Colonic mucosa (tissue), 4 donors: Measurements from ENCODE around the gene ITPR3. TPM values are rescaled to one million over a fixed set of nuclear protein-coding genes. Genes with fewer than 3 reads are reported as not detected.

ENCODE experiments used
- DNase-seq: peaks from one replicate; pipeline ENCODE4 v3.0.0-alpha.2; 2020
- H3K27ac ChIP-seq: fragments of 200-600 bp; one replicate; pipeline ENCODE4 v1.8.0; 2021
- H3K27me3 ChIP-seq: fragments of 200-600 bp; one replicate; pipeline ENCODE4 v1.8.0; 2021
- H3K36me3 ChIP-seq: fragments of 200-600 bp; one replicate; pipeline ENCODE4 v1.8.0; 2021
- H3K4me1 ChIP-seq: fragments of 200-600 bp; one replicate; pipeline ENCODE4 v1.8.0; 2021; ENCODE audit warnings: mild to moderate bottlenecking
- H3K4me3 ChIP-seq: fragments of 200-600 bp; one replicate; pipeline ENCODE4 v1.8.0; 2021
- H3K9ac ChIP-seq, 2 donors: one replicate each; pipeline ENCODE4 v1.7.0; 2013; ENCODE audit warnings: control low read depth in 2 of 2, low read depth in 2 of 2, low read length in 2 of 2
- H3K9me3 ChIP-seq: fragments of 200-600 bp; one replicate; pipeline ENCODE4 v1.8.0; 2021
- intact Hi-C: fragments of 100-400 bp; cut with DNase I; formaldehyde crosslinking; loops from one replicate; pipeline ENCODE4 v1.14.1; 2022
- total RNA-seq, 2 donors: library from RNA; stranded (reverse); fragmentation: NEBNext Ultra II Directional in 1 of 2; extraction: Animal tissue kit (Norgen Biotek cat#: 25700) in 1 of 2; gene quantifications; one replicate each; pipeline ENCODE4 v1.2.1, GENCODE V29; 2021
- TF ChIP-seq, protein P1 (sequence below): fragments of 200-600 bp; IDR thresholded peaks from one replicate; pipeline ENCODE4 v1.8.0; 2022; ENCODE audit warnings: antibody characterized with exemption, mild to moderate bottlenecking
- donor health status: healthy.
- donor health status: DM: no; HTN: no; CAD: no.
- donor health status: DM: no; HTN: no; CAD: no.

ITPR3 gene
- total RNA-seq, 2 donors from 2014 or later: 86.2 to 119 TPM

DNA sequence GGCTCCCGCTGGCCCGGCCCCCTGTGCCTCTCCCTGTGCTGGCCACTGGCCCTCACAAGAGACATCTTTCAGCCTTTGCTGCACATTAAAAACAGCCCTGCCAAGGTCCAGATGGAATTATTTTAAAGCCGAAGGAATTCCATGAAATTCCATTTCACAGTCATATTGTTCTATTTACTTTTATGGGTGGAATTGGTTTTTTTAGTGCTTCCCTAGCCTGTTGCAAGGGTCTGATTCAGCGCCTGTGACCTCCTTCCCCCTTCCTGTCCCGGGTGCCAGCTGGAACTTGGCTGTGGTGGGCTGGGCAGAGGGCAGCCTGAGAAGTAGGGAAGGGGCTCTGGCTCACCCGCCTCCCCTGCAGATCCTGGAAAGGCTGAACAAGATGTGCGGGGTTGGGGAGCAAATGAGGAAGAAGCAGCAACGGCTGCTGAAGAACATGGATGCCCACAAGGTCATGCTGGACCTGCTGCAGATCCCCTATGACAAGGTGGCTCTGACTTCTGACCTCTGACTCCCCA is 56.1 kb downstream of the ITPR3 start:
- H3K27me3 ChIP-seq: no peaks in the 10 kb centered on the region
- H3K36me3 ChIP-seq: peaks cover 21% of the 10 kb centered on the region
- no peaks in the 10 kb centered on the region for H3K9me3 ChIP-seq
- H3K4me3 ChIP-seq: no peak overlapping the region
- intact Hi-C loops: no loop called here
- H3K4me1 ChIP-seq: no peaks in the 10 kb centered on the region
- no peak for DNase-seq
- TF ChIP-seq, protein P1, sequence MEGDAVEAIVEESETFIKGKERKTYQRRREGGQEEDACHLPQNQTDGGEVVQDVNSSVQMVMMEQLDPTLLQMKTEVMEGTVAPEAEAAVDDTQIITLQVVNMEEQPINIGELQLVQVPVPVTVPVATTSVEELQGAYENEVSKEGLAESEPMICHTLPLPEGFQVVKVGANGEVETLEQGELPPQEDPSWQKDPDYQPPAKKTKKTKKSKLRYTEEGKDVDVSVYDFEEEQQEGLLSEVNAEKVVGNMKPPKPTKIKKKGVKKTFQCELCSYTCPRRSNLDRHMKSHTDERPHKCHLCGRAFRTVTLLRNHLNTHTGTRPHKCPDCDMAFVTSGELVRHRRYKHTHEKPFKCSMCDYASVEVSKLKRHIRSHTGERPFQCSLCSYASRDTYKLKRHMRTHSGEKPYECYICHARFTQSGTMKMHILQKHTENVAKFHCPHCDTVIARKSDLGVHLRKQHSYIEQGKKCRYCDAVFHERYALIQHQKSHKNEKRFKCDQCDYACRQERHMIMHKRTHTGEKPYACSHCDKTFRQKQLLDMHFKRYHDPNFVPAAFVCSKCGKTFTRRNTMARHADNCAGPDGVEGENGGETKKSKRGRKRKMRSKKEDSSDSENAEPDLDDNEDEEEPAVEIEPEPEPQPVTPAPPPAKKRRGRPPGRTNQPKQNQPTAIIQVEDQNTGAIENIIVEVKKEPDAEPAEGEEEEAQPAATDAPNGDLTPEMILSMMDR: no peak
- H3K9ac ChIP-seq: no peak overlapping the region
- H3K27ac ChIP-seq: no peak overlapping the region

DNA sequence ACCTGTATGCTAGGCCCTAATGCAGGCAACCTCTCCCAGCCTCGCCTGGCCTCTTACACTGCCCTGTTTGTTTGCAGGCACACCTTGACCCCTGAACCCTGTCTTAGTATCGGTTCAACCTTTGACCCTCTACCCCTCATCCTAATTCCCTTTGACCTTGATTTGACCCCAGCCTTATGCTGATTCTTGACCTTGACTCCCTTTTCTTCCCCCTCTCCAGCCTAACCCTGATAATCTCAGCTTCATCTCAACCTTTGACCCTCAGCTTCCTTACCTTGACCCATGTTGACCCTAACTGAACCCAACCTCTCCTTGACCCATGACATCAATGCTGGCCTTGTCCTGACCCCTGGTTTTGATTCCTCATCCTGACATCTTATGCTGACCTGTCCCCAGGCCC is 56.6 kb downstream of the ITPR3 start:
- no peak overlapping the region for H3K27ac ChIP-seq
- H3K9ac ChIP-seq: no peak overlapping the region
- intact Hi-C loops: no loop called here
- H3K27me3 ChIP-seq: no peaks in the 10 kb centered on the region
- no peaks in the 10 kb centered on the region for H3K4me1 ChIP-seq
- no peaks in the 10 kb centered on the region for H3K9me3 ChIP-seq
- DNase-seq: no peak
- H3K36me3 ChIP-seq: peaks cover 25% of the 10 kb centered on the region
- TF ChIP-seq, protein P1: no peak
- H3K4me3 ChIP-seq: no peak overlapping the region

DNA sequence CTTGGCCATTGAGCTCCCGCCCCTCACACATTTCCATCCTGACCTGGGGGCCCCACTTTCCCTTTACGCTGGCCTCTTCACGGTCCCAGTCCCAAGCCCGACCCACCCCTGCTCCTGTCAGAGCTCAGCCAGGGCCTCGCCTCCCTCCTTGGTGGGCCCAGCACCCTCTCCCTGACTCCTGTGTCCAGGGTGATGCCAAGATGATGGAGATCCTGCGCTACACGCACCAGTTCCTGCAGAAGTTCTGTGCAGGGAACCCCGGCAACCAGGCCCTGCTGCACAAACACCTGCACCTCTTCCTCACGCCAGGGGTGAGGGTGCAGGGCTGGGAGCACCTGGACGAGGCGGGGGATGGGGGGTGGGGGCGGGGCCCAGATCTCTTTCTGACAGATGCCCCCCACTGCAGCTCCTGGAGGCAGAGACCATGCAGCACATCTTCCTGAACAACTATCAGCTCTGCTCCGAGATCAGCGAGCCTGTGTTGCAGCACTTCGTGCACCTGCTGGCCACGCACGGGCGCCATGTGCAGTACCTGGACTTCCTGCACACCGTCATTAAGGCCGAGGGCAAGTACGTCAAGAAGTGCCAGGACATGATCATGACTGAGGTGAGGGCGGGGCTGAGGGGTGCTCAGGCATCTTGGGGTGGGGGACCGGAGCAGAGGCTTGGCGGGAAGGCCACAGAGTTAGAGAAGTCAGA is 57.3 kb downstream of the ITPR3 start:
- Histone ChIP-seq H3K27me3 (no peaks in the 10 kb centered on the region), H3K9ac (no peak overlapping the region), H3K9me3 (no peaks in the 10 kb centered on the region), H3K36me3 (peaks cover 27% of the 10 kb centered on the region), H3K27ac (no peak overlapping the region), H3K4me3 (no peak overlapping the region), H3K4me1 (no peaks in the 10 kb centered on the region)
- intact Hi-C loops: no loop called here
- TF ChIP-seq, protein P1: no peak
- no peak for DNase-seq

DNA sequence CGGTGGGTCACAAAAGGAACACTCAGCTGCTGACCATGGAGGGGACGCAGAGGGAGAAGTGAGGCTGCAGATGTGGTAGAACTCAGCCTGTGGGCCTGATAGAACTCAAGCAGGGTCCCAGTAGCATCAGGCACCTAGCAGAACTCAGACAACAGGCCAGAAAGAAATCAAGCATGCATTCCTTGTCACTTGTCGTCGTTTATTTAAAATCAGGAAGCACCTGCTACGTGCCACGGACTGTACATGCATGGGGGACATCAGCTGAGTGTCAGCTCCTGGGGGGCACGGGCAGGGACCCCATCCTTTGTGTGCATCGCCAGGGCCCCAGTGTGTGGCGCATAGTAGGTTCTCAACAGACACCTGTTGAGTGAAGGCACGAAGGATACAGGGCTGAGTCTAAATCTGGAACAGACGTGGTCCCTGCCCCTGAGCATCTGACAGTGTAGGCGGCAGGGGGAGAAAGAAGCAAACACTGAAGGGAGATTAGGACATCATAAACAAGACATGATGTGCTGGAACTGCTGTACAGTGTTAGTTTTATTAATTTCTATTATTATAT is 57.9 kb downstream of the ITPR3 start:
- no peak overlapping the region for H3K4me3 ChIP-seq
- H3K9me3 ChIP-seq: no peaks in the 10 kb centered on the region
- DNase-seq: no peak
- H3K9ac ChIP-seq: no peak overlapping the region
- TF ChIP-seq, protein P1: no peak
- no peak overlapping the region for H3K27ac ChIP-seq
- H3K36me3 ChIP-seq: peaks cover 23% of the 10 kb centered on the region
- no peaks in the 10 kb centered on the region for H3K4me1 ChIP-seq
- intact Hi-C loops: no loop called here
- H3K27me3 ChIP-seq: no peaks in the 10 kb centered on the region

DNA sequence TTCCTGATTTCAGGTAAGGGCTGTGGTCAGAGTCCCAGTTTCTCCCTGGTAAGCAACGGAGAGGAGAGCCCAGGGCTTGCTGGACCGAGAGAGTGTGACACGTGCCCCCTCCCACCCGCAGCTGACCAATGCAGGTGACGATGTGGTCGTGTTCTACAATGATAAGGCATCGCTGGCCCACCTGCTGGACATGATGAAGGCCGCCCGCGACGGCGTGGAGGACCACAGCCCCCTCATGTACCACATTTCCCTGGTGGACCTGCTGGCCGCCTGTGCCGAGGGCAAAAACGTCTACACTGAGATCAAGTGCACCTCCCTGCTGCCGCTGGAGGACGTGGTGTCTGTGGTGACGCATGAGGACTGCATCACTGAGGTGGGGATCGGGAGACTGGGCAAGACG is 58.6 kb downstream of the ITPR3 start:
- TF ChIP-seq, protein P1: no peak
- intact Hi-C loops: no loop called here
- H3K4me1 ChIP-seq: no peaks in the 10 kb centered on the region
- H3K27me3 ChIP-seq: no peaks in the 10 kb centered on the region
- DNase-seq: no peak
- H3K27ac ChIP-seq: no peak overlapping the region
- H3K36me3 ChIP-seq: peaks cover 22% of the 10 kb centered on the region
- no peaks in the 10 kb centered on the region for H3K9me3 ChIP-seq
- no peak overlapping the region for H3K4me3 ChIP-seq
- H3K9ac ChIP-seq: no peak overlapping the region
